ENCODE results near the gene CAMKK2. TPM values are rescaled to one million over a fixed set of nuclear protein-coding genes. Genes with fewer than 3 reads are reported as not detected.

Gene CAMKK2
- total and polyA plus RNA-seq, 2 of the 13 experiments (the other 11 are each of a cell fraction or from before 2014, with no cell fraction given) = 18.8 to 20.0 TPM

DNA sequence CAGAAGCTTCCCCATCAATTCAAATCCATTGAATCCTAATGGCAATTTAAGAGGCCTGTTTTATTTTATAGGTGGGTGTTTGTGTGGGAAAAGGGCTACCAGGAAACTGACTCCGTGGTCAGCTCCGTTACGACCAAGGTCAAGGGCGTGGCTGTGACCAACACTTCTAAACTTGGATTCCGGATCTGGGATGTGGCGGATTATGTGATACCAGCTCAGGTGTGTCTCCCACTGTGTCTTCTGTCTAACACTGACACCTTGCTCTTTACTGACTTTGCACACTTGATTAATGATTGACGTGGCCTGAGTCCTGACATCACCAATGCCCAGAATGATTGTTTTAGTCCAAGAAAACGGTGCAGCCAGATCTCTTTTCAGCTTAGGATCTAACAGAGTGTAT, 79.4 kb downstream of the CAMKK2 start (continued):
- TF ChIP-seq, protein P1, sequence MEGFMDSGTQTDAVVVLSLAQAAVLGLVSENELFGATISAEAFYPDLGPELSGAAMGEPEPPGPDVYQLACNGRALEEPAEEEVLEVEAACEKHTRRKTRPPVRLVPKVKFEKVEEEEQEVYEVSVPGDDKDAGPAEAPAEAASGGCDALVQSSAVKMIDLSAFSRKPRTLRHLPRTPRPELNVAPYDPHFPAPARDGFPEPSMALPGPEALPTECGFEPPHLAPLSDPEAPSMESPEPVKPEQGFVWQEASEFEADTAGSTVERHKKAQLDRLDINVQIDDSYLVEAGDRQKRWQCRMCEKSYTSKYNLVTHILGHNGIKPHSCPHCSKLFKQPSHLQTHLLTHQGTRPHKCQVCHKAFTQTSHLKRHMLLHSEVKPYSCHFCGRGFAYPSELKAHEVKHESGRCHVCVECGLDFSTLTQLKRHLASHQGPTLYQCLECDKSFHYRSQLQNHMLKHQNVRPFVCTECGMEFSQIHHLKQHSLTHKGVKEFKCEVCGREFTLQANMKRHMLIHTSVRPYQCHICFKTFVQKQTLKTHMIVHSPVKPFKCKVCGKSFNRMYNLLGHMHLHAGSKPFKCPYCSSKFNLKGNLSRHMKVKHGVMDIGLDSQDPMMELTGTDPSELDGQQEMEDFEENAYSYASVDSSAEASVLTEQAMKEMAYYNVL (CRISPR knock-in tag; IDR thresholded peaks at IDR 0.05; ENCODE audit: borderline replicate concordance) = no peak
- TF ChIP-seq MEIS1 (CRISPR knock-in tag; IDR thresholded peaks at IDR 0.05; ENCODE audit: borderline replicate concordance) (peak; percentile 48; the same call in 1 of the 2 replicates), ZNF207 (IDR thresholded peaks at IDR 0.05; ENCODE audit: borderline replicate concordance) (no peak), KLF13 (CRISPR knock-in tag; IDR thresholded peaks at IDR 0.05) (no peak), SKI (IDR thresholded peaks at IDR 0.05; ENCODE audit: partially characterized antibody) (peak; percentile 14), ZNF598 (CRISPR knock-in tag; IDR thresholded peaks at IDR 0.05; ENCODE audit: borderline replicate concordance) (no peak), POLR2AphosphoS5 (IDR thresholded peaks at IDR 0.05; ENCODE audit: low read depth, low read length) (no peak), SMARCE1 (IDR thresholded peaks at IDR 0.05; ENCODE audit: borderline replicate concordance) (no peak), RARA (CRISPR knock-in tag; IDR thresholded peaks at IDR 0.05) (peak; percentile 59), REXO4 (CRISPR knock-in tag; IDR thresholded peaks at IDR 0.05; ENCODE audit: borderline replicate concordance) (no peak), NPAS2 (CRISPR knock-in tag; IDR thresholded peaks at IDR 0.05; ENCODE audit: borderline replicate concordance) (no peak), MED1 (CRISPR knock-in tag; IDR thresholded peaks at IDR 0.05) (0 out of 2 replicates have a peak, but pooled peaks have one; percentile 21), PCBP1 (IDR thresholded peaks at IDR 0.05; ENCODE audit: borderline replicate concordance, low read depth, low read length) (no peak), HNRNPUL1 (IDR thresholded peaks at IDR 0.05; ENCODE audit: low read depth, low read length) (peak; percentile 87), SAP130 (CRISPR knock-in tag; IDR thresholded peaks at IDR 0.05; ENCODE audit: low read depth) (peak; percentile 27; the same call in 1 of the 2 replicates), SP5 (CRISPR knock-in tag; IDR thresholded peaks at IDR 0.05; ENCODE audit: borderline replicate concordance, low read depth) (no peak), NFE2L2 (IDR thresholded peaks at IDR 0.05; ENCODE audit: low read length) (no peak), ZBTB38 (CRISPR knock-in tag; IDR thresholded peaks at IDR 0.05) (peak; percentile 34; the same call in 1 of the 2 replicates), ZNF543 (CRISPR knock-in tag; IDR thresholded peaks at IDR 0.05) (peak; percentile 77; the same call in 1 of the 2 replicates), JUN (CRISPR knock-in tag; IDR thresholded peaks at IDR 0.05) (0 out of 2 replicates have a peak, but pooled peaks have one; percentile 29)
- TF ChIP-seq, protein P2, sequence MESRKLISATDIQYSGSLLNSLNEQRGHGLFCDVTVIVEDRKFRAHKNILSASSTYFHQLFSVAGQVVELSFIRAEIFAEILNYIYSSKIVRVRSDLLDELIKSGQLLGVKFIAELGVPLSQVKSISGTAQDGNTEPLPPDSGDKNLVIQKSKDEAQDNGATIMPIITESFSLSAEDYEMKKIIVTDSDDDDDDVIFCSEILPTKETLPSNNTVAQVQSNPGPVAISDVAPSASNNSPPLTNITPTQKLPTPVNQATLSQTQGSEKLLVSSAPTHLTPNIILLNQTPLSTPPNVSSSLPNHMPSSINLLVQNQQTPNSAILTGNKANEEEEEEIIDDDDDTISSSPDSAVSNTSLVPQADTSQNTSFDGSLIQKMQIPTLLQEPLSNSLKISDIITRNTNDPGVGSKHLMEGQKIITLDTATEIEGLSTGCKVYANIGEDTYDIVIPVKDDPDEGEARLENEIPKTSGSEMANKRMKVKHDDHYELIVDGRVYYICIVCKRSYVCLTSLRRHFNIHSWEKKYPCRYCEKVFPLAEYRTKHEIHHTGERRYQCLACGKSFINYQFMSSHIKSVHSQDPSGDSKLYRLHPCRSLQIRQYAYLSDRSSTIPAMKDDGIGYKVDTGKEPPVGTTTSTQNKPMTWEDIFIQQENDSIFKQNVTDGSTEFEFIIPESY (CRISPR knock-in tag; IDR thresholded peaks at IDR 0.05) = peak; percentile 44; the same call in 1 of the 2 replicates
- TF ChIP-seq, protein P3, sequence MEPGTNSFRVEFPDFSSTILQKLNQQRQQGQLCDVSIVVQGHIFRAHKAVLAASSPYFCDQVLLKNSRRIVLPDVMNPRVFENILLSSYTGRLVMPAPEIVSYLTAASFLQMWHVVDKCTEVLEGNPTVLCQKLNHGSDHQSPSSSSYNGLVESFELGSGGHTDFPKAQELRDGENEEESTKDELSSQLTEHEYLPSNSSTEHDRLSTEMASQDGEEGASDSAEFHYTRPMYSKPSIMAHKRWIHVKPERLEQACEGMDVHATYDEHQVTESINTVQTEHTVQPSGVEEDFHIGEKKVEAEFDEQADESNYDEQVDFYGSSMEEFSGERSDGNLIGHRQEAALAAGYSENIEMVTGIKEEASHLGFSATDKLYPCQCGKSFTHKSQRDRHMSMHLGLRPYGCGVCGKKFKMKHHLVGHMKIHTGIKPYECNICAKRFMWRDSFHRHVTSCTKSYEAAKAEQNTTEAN (CRISPR knock-in tag; conservative IDR thresholded peaks at IDR 0.05) = peak; percentile 87
- TF ChIP-seq, protein P4, sequence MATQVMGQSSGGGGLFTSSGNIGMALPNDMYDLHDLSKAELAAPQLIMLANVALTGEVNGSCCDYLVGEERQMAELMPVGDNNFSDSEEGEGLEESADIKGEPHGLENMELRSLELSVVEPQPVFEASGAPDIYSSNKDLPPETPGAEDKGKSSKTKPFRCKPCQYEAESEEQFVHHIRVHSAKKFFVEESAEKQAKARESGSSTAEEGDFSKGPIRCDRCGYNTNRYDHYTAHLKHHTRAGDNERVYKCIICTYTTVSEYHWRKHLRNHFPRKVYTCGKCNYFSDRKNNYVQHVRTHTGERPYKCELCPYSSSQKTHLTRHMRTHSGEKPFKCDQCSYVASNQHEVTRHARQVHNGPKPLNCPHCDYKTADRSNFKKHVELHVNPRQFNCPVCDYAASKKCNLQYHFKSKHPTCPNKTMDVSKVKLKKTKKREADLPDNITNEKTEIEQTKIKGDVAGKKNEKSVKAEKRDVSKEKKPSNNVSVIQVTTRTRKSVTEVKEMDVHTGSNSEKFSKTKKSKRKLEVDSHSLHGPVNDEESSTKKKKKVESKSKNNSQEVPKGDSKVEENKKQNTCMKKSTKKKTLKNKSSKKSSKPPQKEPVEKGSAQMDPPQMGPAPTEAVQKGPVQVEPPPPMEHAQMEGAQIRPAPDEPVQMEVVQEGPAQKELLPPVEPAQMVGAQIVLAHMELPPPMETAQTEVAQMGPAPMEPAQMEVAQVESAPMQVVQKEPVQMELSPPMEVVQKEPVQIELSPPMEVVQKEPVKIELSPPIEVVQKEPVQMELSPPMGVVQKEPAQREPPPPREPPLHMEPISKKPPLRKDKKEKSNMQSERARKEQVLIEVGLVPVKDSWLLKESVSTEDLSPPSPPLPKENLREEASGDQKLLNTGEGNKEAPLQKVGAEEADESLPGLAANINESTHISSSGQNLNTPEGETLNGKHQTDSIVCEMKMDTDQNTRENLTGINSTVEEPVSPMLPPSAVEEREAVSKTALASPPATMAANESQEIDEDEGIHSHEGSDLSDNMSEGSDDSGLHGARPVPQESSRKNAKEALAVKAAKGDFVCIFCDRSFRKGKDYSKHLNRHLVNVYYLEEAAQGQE (IDR thresholded peaks at IDR 0.05; ENCODE audit: borderline replicate concordance in 1 of 2, low read depth in 1 of 2, low read length in 2 of 2) = no peak
